Umbilical cord (tissue), 2 donors: Measurements from ENCODE around the gene ZNF74. TPM values are rescaled to one million over a fixed set of nuclear protein-coding genes. Genes with fewer than 3 reads are reported as not detected.
"Not testable (repeated sequence)": the region's sequence is repeated elsewhere in the genome, so short reads cannot be mapped to it uniquely, and the experiment has no call there.

ENCODE experiments used
- DNase-seq: peaks from one replicate; pipeline ENCODE4 v3.0.0-alpha.2; 2015; ENCODE audit warnings: low spot score
- total RNA-seq: library from RNA; depleted of rRNA; stranded (reverse); fragments of >200 nt; gene quantifications from one replicate; pipeline ENCODE4 v1.2.3, GENCODE V29; 2014; ENCODE audit warnings: low replicate concordance; ENCODE audit not compliant: insufficient read depth

The ZNF74 gene
- total RNA-seq, 1 donor from 2014 or later: 12.5 TPM

DNA sequence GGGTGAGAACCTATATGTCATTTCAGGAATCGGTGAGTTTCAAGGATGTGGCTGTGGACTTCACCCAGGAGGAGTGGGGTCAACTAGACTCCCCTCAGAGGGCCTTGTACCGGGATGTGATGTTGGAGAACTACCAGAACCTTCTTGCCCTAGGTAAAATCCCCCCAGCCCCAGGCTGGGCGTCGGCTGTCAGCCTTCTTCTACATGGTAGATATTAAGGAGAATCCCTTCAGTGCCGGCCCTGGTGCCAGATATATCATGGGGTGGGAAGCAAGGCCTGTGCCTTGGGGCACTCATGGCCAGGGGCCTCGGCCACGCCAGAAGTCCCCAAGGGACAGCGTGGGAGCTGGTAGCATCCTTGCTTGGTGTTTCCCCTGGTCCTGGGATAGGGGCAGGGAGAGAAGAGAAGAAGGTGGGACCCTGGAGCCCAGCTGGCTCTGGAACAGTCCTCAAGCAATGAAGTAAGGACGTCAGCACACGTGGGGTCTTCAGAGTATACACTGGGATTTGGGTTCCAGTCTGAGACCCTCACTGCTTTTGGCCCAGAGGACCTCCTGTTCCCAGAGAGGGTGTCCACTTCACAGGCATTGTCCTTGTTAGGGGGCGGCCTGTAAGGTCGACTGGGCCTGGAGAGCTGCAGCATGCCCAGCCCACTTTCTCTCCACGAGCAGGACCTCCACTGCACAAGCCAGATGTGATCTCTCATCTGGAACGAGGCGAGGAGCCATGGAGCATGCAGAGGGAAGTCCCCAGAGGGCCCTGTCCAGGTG, 6.8 kb downstream of the ZNF74 start:
- DNase-seq: no peak

DNA sequence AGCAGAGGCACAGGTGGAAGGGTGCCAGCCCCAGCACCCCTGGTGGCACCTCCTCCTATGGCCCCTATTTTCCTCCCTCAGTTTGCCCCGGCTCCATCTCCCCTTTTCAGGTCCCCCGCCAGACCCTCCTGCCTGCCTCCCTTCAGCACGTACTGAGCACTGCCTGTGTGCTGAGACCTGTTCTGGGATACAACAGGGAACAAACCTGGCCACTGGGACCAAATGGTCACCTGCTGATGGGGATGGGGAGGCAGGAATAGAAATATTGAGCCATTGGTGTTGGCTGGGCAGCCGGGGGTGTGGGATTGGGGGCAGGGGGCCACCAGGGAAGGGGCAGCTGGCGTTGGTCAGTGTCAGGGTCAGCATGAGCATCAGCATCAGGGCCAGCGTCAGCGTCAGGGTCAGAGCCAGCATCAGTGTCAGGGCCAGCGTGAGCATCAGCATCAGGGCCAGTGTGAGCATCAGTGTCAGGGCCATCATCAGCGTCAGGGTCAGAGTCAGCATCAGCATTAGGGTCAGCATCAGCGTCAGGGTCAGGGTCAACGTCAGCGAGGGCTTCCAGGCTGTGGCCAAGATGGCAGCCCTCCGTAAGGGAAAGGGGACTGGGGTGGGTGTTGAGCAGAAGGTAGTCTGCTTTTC, 7.5 kb downstream of the ZNF74 start:
- DNase-seq: no peak

GRCh38 chr22:20402960-20403778, 9.2 kb downstream of the ZNF74 start:
- no peak for DNase-seq

DNA sequence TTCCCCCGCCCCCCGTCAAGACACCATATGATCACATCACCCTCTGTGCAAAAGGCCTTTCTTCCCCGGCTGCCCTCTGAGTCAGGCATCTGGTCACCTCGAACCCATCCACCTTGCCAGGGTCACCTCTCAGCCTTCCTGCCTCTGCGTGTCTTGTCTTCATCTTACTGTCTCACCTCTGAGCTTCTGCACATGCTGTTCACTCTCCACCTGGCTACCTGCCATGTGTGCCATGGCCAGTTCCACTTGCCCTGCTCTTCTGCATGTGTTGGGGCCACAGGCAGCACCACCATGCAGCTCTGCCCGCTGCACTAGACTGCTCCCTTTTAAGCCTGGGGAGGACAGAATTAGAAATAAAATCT, 9.8 kb downstream of the ZNF74 start:
- DNase-seq: no peak

- no peak for DNase-seq
Measured at GRCh38 chr22:20404881-20405280, 10.9 kb downstream of the ZNF74 start.

DNA sequence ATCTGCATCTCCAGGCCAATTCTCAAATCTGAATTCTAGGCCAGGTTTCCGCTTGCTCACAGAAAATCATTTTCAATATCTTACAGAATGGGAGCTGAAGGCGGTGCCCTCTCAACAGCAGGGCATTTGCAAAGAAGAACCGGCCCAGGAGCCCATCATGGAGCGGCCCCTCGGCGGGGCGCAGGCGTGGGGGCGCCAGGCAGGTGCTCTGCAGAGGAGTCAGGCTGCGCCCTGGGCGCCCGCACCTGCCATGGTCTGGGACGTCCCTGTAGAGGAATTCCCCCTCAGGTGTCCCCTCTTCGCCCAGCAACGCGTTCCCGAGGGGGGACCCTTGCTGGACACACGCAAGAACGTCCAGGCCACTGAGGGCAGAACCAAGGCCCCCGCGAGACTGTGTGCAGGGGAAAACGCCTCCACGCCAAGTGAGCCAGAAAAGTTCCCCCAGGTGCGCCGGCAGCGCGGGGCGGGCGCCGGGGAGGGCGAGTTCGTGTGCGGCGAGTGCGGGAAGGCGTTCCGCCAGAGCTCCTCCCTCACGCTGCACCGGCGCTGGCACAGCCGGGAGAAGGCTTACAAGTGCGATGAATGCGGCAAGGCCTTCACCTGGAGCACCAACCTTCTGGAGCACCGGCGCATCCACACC, 11.5 kb downstream of the ZNF74 start:
- DNase-seq: no peak

DNA sequence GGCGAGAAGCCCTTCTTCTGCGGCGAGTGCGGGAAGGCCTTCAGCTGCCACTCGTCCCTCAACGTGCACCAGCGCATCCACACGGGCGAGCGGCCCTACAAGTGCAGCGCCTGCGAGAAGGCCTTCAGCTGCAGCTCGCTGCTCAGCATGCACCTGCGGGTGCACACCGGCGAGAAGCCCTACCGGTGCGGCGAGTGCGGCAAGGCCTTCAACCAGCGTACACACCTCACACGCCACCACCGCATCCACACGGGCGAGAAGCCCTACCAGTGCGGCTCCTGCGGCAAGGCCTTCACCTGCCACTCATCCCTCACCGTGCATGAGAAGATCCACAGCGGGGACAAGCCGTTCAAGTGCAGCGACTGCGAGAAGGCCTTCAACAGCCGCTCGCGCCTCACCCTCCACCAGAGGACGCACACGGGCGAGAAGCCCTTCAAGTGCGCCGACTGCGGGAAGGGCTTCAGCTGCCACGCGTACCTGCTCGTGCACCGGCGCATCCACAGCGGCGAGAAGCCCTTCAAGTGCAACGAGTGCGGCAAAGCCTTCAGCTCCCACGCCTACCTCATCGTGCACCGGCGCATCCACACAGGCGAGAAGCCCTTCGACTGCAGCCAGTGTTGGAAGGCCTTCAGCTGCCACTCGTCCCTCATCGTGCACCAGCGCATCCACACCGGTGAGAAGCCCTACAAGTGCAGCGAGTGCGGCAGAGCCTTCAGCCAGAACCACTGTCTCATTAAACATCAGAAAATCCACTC, 12.2 kb downstream of the ZNF74 start:
- DNase-seq: no peak

GRCh38 chr22:20406686-20407408, 12.9 kb downstream of the ZNF74 start:
- no peak for DNase-seq

DNA sequence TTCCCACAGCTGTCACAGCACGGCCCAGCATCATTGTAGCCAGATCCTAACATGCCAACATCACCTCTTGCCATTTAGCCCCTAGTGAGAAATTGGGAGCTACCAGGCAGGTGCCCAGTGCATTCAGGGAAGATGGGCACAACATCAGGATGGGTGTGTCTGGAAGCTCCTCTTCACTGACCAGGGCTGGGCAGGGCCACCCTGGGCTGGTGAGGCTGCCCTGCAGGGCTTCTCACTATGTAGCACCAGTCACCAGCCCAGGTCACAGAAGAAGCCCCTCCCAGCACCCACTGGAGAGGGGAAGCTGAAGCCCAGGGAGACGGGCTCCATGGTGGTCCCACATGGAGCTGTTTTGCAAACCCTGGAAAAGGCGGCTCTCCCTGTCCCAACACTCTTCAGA, 13.9 kb downstream of the ZNF74 start:
- DNase-seq: no peak

DNA sequence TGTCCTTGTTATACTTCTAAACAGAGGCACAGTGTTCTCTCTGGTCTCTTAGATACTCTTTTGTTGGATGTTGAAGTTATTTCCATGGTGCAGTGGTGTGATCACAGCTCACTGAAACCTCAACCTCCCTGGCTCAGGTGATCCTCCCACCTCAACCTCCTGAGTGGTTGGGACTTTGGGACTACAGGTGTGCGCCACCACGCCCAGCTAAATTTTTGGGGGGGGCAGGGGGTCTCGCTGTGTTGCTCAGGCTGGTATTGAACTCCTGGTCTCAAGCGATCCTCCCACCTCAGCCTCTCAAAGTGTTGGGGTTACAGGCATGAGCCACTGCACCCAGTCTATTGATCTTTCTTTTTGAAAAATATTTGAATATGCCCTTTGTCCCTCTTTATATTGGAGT, 14.9 kb downstream of the ZNF74 start:
- DNase-seq: no peak

DNA sequence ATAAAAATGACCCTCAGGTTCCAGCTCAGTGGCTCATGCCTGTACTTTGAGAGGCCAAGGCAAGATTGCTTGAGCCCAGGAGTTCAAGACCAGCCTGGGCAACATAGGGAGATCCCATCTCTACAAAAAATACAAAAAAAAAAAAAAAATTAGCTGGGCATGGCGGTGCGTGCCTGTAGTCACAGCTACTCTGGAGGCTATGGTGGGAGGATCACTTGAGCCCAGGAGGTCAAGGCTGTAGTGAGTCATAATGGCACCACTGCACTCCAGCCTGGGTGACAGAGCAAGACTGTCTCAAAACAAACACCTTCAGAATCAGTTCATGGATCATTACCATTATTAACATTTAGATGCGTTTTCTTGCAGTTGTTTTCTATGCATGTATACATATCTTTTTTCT, 15.4 kb downstream of the ZNF74 start:
- not testable (repeated sequence) for DNase-seq

DNA sequence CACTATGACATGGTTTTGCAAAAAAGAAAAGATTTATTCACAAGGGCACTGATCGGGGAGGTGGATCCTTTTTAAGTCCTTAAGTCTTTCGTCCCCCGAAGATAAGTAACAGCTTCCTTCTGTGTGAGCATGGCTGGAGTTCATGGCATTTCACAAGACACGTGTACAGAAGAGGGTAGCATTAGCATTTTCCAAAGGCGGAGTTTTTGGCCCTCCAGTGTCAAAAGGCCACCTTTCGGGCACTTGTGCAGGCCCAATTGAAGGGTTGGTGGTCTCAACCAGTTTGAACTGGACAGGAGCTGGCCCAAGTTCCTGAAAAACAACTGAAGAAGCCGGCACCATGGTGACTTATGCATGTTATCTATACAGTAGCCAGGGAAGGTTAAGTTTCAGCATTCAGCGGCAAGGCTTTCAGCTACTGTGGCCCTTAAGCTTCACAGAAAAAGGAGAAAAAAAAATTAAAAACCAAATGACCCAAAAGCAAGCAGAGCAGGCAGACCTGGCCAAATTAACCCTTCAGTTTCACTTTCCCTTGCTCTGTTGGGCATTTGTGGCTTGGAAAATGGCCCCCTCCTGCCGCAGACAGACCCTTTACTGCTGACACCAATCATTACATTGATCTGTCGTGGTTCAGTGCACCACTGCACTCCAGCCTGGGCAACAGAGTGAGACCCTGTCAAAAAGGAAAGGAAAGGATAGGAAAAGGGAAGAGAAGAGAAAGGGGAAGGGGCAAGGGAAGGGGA, 18.7 kb downstream of the ZNF74 start:
- no peak for DNase-seq

DNA sequence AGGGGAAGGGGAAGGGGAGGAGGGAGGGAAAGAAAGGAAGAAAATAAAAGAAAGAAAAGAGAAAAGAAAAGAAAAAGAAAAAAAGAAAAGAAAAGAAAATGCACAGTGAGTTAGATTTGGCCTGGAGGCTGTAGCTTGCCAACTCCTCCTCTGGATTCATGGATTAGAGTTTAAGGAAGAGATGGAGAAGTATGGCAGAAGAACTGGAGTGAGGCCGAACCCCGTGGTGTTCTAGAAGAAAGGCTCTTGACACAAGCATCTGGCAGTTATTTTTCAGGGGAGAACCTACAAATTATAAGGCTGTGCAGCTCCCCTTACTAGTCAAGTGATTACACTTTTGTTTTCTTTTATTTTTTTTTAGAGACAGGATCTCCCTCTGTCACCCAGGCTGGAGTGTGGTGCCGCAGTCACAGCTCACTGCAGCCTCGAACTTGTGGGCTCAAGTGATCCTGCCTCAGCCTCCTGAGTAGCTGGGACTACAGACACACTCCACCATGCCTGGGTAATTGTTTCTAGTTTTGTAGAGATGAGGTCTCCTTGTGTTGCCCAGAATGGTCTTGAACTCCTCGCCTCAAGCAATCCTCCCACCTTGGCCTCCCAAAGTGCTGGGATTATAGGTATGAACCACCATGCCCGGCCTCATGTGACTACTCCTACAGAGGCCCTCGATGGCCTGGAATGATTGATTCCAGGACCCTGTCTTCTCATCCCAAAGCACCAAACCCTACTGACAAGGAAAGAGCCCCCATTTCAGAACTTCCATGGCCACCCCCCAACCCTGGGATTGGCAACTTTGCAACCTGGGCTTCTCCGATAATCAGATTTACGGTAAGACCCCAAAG, 19.5 kb downstream of the ZNF74 start:
- DNase-seq: no peak

- no peak for DNase-seq
Measured at GRCh38 chr22:20414059-20414440, 20.1 kb downstream of the ZNF74 start.

- DNase-seq: no peak
Measured at GRCh38 chr22:20414450-20414849, 20.5 kb downstream of the ZNF74 start.

- DNase-seq: not testable (repeated sequence)
Measured at GRCh38 chr22:20415241-20415640, 21.3 kb downstream of the ZNF74 start.

DNA sequence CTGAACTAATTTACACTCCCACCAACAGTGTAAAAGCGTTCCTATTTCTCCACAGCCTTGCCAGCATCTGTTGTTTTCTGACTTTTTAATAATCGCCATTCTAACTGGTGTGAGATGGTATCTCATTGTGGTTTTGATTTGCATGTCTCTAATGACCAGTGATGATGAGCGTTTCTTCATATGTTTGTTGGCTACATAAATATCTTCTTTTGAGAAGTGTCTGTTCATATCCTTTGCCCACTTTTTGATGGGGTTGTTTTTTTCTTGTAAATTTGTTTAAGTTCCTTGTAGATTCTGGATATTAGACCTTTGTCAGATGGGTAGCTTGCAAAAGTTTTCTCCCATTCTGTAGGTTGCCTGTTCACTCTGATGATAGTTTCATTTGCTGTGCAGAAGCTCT, 21.7 kb downstream of the ZNF74 start:
- not testable (repeated sequence) for DNase-seq

- peak; percentile 80 for DNase-seq
Measured at GRCh38 chr22:20418211-20418788, 24.3 kb downstream of the ZNF74 start.

GRCh38 chr22:20419664-20419951, 25.7 kb downstream of the ZNF74 start:
- no peak for DNase-seq
